Transverse colon (tissue), 4 donors: ENCODE results near the gene NUCB1. TPM values are rescaled to one million over a fixed set of nuclear protein-coding genes. Genes with fewer than 3 reads are reported as not detected.
"Not testable (repeated sequence)": the region's sequence is repeated elsewhere in the genome, so short reads cannot be mapped to it uniquely, and the experiment has no call there.

Source experiments
- DNase-seq: peaks from one replicate; pipeline ENCODE4 v3.0.0-alpha.2; 2019
- H3K27ac ChIP-seq, 4 donors: fragments of 200-600 bp; sonication (generic); 2 replicates each; pipeline ENCODE4 v1.5.1; 2016 to 2018; ENCODE audit warnings: inconsistent platforms in 4 of 4
- H3K27me3 ChIP-seq: fragments of 200-600 bp; sonication (generic); 2 replicates; pipeline ENCODE4 v1.5.1; 2017; ENCODE audit warnings: inconsistent platforms
- H3K36me3 ChIP-seq, 4 donors: fragments of 200-600 bp; sonication (generic); 2 replicates each; pipeline ENCODE4 v1.5.1; 2017 to 2019; ENCODE audit warnings: inconsistent platforms in 4 of 4
- H3K4me1 ChIP-seq, 4 donors: fragments of 200-600 bp; sonication (generic); 2 replicates each; pipeline ENCODE4 v1.5.1; 2017 to 2020; ENCODE audit warnings: inconsistent platforms in 4 of 4
- H3K4me3 ChIP-seq, 4 donors: fragments of 200-600 bp; sonication (generic); 1 replicate in 1 of 4; 2 replicates in 3 of 4; pipeline versions ENCODE4 v1.5.1 to v1.6.1; 2017 to 2019; ENCODE audit warnings: inconsistent platforms in 4 of 4
- H3K9me3 ChIP-seq, 2 donors: fragments of 200-600 bp; sonication (generic); 2 replicates each; pipeline ENCODE4 v1.5.1; 2017 to 2019; ENCODE audit warnings: inconsistent platforms in 2 of 2
- EP300 ChIP-seq: sonication (generic); formaldehyde crosslinking; IDR thresholded peaks from one replicate; pipeline ENCODE4 v1.6.1; 2017; ENCODE audit warnings: antibody characterized with exemption, low read depth
- POLR2A ChIP-seq: fragments of 450-650 bp; IDR thresholded peaks from one replicate; pipeline ENCODE4 v1.6.1; 2016; ENCODE audit warnings: antibody characterized with exemption, mild to moderate bottlenecking, moderate library complexity
- POLR2AphosphoS5 ChIP-seq, 3 donors: sonication (generic); formaldehyde crosslinking; IDR thresholded peaks; one replicate each; pipeline ENCODE4 v1.6.1; 2016; ENCODE audit warnings: antibody characterized with exemption in 3 of 3
- WGBS, 2 donors: methylation state at CpG; one replicate each; pipeline ENCODE4 v1.1.5; 2018; ENCODE audit warnings: low coverage in 1 of 2; 5-methylcytosine and 5-hydroxymethylcytosine counted together
- in situ Hi-C, 4 donors: fragments of 200-750 bp; cut with MboI; loops; one replicate each; pipeline versions ENCODE4 v1.15.0 to v1.15.1; 2017; ENCODE audit warnings: low sequenced_read_pairs in 3 of 4, low pct_ligation_motif_present in 1 of 4, low pct_unique_long_range_greater_than_20kb in 1 of 4
- intact Hi-C: fragments of 100-400 bp; cut with DNase I; formaldehyde crosslinking; loops from one replicate; pipeline ENCODE4 v1.15.1; 2023; ENCODE audit warnings: low total_unique reads
- total RNA-seq, 4 donors: library from RNA; depleted of rRNA; stranded (reverse); fragments of >200 nt; gene quantifications; one replicate each; pipeline ENCODE4 v1.1.0, GENCODE V29; 2016
- TF ChIP-seq, protein P1 (sequence below), 5 experiments: fragments of 200-600 bp in 3 of 5; fragments of 450-650 bp in 2 of 5; sonication (generic) in 3 of 5; IDR thresholded peaks; 1 replicate in 2 of 5; 2 replicates in 3 of 5; pipeline ENCODE4 v1.5.1; 2016 to 2017; ENCODE audit warnings: antibody characterized with exemption in 5 of 5, inconsistent platforms in 3 of 5, mild to moderate bottlenecking in 2 of 5, moderate library complexity in 1 of 5

Gene NUCB1
- total RNA-seq, 4 donors from 2014 or later = 135 to 196 (median 174) TPM

DNA sequence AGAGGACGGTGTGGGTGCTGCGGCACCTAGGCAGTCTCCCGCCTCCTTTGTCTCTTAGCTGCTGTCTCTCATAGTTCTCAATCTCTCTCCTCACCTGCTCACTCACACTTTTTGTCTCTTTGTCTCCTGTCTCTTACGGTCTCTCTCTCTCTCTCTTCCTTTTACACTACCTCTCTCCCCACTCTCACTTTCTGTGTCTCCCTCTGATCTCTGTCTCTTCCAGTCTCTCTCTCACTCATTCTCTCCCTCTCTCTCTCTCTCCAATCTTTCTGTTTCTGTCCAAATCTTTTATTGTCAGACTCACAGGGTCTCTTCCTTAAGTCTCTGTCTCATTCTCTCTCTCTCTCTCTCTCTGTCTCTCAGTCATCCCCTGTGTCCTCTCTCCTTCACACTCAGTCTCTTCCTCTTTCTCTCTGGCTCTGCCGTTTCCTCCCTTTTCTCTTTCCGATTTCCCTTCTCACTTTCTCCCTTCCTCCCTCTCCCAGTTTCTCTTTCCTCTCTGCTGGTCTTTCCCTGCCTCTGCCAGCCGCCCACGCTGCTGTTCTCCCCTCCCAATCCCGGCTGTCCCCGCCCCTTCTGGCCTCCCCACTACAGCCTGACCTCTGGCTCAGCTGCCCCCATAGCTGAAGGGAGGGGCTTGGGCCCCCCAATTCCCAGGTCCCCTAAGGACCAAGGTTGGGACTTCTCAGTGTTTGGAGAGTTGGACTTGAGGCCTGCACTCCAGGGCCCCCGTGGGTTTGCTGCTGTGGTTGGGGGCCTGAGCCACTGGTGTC, 31.8 kb upstream of the NUCB1 start, which contains the start of gene PLEKHA4:
PLEKHA4 (minus strand) TSS at position 504 of the 773 bp plus-strand sequence. CDS start 997 bp downstream, outside the sequence.
- 23 to 24% methylated on average over 4 to 11 of the region's 11 CpGs for WGBS, 2 donors
- in situ Hi-C loops = loop anchor here in 1 of 4 donors (25.0 kb wide), 1 partner anchor 94 kb away; the partner anchor contains the start of genes BAX and FTL
- H3K27me3 ChIP-seq = no peaks in the 10 kb centered on the region

DNA sequence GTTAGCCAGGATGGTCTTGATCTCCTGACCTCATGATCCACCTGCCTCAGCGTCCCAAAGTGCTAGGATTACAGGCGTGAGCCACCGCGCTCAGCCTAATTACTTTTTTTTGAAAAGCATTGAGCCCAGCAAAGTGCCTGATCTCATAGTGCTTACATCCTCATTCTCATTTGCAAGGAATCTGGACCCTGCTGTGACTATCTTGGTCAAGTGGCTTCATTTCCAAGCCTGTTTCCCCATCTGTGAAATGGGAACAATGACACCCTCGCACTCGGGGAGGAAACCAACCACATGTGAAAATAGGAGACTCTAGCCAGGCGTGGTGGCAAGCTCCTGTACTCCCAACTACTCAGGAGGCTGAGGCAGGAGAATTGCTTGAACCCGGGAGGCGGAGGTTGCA, 30.1 kb upstream of the NUCB1 start:
- no peaks in the 10 kb centered on the region for H3K9me3 ChIP-seq
- H3K27ac ChIP-seq = no peak overlapping the region
- H3K36me3 ChIP-seq = peaks cover 0 to 14% (median 0%) of the 10 kb centered on the region in 4 donors
- no peak for DNase-seq
- no peak overlapping the region for H3K4me3 ChIP-seq
- intact Hi-C loops = loop anchor here (10.0 kb wide), 1 partner anchor 95 kb away; the partner anchor contains the start of gene FTL
- TF ChIP-seq EP300 = no peak
- no peak for TF ChIP-seq POLR2A
- no peak for TF ChIP-seq POLR2AphosphoS5 (IDR thresholded peaks at IDR 0.05)
- peaks cover 18 to 46% (median 39%) of the 10 kb centered on the region in 4 donors for H3K4me1 ChIP-seq
- no peaks in the 10 kb centered on the region for H3K27me3 ChIP-seq
- in situ Hi-C loops = loop anchor here in 2 of 4 donors (10.0 to 25.0 kb wide), 2 partner anchors 85 to 92 kb away; partner anchors contain the start of genes BAX (in 2 of the 2) and FTL (in 1 of the 2)
- WGBS, 2 donors = 94 to 95% methylated on average over 4 to 9 of the region's 9 CpGs

More for the DNA sequence above, 31.8 kb upstream of the NUCB1 start, which contains the start of gene PLEKHA4:
- Histone ChIP-seq H3K4me3 (peak within 1 kb of the TSS; percentile 9 to 36 (median 16)), H3K9me3 (no peaks in the 10 kb centered on the region), H3K36me3 (no peaks in the 10 kb centered on the region), H3K4me1 (peaks cover 5 to 28% (median 22%) of the 10 kb centered on the region in 4 donors), H3K27ac (peak within 1 kb of the TSS; percentile 74 to 84 (median 81))
- no peak for TF ChIP-seq EP300
- TF ChIP-seq POLR2AphosphoS5 (IDR thresholded peaks at IDR 0.05) = peak in 2 of 3 donors; percentile 16 to 36
- TF ChIP-seq, protein P1, sequence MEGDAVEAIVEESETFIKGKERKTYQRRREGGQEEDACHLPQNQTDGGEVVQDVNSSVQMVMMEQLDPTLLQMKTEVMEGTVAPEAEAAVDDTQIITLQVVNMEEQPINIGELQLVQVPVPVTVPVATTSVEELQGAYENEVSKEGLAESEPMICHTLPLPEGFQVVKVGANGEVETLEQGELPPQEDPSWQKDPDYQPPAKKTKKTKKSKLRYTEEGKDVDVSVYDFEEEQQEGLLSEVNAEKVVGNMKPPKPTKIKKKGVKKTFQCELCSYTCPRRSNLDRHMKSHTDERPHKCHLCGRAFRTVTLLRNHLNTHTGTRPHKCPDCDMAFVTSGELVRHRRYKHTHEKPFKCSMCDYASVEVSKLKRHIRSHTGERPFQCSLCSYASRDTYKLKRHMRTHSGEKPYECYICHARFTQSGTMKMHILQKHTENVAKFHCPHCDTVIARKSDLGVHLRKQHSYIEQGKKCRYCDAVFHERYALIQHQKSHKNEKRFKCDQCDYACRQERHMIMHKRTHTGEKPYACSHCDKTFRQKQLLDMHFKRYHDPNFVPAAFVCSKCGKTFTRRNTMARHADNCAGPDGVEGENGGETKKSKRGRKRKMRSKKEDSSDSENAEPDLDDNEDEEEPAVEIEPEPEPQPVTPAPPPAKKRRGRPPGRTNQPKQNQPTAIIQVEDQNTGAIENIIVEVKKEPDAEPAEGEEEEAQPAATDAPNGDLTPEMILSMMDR (IDR thresholded peaks at IDR 0.05) = no peak
- TF ChIP-seq POLR2A = no peak
- peak; percentile 49 for DNase-seq
- intact Hi-C loops = no loop called here

DNA sequence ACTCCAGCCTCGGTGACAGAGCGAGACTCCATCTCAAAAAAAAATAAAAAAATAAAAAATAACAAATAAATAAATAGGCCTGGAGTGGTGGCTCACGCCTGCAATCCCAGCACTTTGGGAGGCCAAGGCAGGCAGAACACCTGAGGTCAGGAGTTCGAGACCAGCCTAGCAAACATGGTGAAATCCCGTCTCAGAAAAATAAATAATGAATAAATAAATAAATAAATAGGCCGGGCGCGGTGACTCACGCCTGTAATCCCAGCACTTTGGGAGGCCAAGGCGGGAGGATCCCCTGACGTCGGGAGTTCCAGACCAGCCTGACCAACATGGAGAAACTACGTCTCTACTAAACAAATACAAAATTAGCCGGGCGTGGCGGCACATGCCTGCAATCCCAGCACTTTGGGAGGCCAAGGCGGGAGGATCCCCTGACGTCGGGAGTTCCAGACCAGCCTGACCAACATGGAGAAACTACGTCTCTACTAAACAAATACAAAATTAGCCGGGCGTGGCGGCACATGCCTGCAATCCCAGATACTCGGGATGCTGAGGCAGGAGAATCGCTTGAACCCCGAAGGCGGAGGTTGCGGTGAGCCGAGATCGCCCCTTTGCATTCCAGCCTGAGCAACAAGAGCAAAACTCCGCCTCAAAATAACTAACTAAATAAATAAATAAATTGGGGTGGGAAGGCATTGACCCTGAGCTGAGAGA, 28.5 kb upstream of the NUCB1 start:
- Histone ChIP-seq H3K36me3 (peaks cover 0 to 23% (median 3%) of the 10 kb centered on the region in 4 donors), H3K27ac (peak overlapping the region; percentile 100), H3K4me1 (peaks cover 28 to 59% (median 52%) of the 10 kb centered on the region in 4 donors), H3K4me3 (peak overlapping the region in 1 of 4 donors; percentile 98)
- in situ Hi-C loops = loop anchor here in 2 of 4 donors (10.0 to 25.0 kb wide), 2 partner anchors 83 to 91 kb away; partner anchors contain the start of genes BAX (in 2 of the 2) and FTL (in 1 of the 2)
- not testable (repeated sequence) for H3K27me3 ChIP-seq, DNase-seq, H3K9me3 ChIP-seq
- 61 to 66% methylated on average over 14 to 31 of the region's 31 CpGs for WGBS, 2 donors
- intact Hi-C loops = loop anchor here (10.0 kb wide), 1 partner anchor 93 kb away; the partner anchor contains the start of gene FTL

GRCh38 chr19:48872182-48872883, 27.8 kb upstream of the NUCB1 start, which contains the start of gene PPP1R15A:
Gene PPP1R15A, plus strand, starts transcription at chr19:48872421. Its CDS starts 813 bp downstream, at chr19:48873234.
- Histone ChIP-seq H3K4me3 (peak within 1 kb of the TSS; percentile 75 to 98 (median 88)), H3K36me3 (peaks cover 0 to 24% (median 3%) of the 10 kb centered on the region in 4 donors), H3K4me1 (peaks cover 24 to 60% (median 47%) of the 10 kb centered on the region in 4 donors), H3K9me3 (no peaks in the 10 kb centered on the region), H3K27ac (peak within 1 kb of the TSS; percentile 100), H3K27me3 (no peaks in the 10 kb centered on the region)
- WGBS, 2 donors = 0 to 1% methylated on average over 10 to 45 of the region's 53 CpGs
- TF ChIP-seq POLR2AphosphoS5 (IDR thresholded peaks at IDR 0.05) = peak; percentile 100
- TF ChIP-seq POLR2A = peak; percentile 100
- TF ChIP-seq, protein P1 (IDR thresholded peaks at IDR 0.05) = peak in 2 of 5 experiments; percentile 54 to 64
- peak; percentile 68 for TF ChIP-seq EP300
- intact Hi-C loops = loop anchor here (10.0 kb wide), 1 partner anchor 92 kb away; the partner anchor contains the start of gene FTL
- in situ Hi-C loops = loop anchor here in 2 of 4 donors (10.0 to 25.0 kb wide), 2 partner anchors 82 to 90 kb away; partner anchors contain the start of genes BAX (in 2 of the 2) and FTL (in 1 of the 2)
- DNase-seq = peak; percentile 99
